HG02642 (cell line): Measurements from ENCODE around the gene CDHR5.

Experiments
- ATAC-seq: cut with Tn5 transposase; IDR thresholded peaks from one replicate; pipeline ENCODE4 v1.9.1; 2021; ENCODE audit warnings: mild to moderate bottlenecking; ENCODE audit not compliant: unreplicated experiment, poor library complexity

Gene CDHR5

DNA sequence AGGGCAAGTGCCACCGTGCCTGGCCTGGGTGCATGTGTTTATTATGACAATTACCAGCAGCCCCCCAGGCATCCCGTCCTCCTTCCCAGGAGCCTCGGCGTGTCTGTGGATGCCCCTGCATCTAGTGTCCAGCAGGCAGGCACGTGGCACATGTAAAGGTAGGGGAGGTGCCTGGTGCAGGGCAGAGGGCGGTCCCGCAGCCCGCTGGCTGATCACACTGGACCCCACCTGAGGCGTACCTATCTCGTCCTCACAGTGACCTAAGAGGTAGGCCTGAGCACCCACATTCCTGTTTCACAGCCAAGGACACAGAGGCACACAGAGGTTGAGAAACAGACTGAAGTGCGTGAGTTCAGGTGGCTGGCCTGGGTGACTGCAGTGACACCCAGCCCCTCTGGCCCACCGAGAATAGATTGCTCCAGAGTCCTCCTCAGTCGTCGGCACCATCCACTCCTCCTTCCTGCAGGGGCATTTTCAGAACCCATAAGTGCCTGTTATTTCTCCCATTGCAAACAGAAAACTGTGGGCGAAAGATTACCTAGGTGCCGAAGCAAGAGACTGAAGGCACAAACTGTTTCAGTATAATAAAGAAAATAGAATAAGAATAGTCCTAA lies 51.5 kb downstream of the CDHR5 start:
- ATAC-seq: no peak

DNA sequence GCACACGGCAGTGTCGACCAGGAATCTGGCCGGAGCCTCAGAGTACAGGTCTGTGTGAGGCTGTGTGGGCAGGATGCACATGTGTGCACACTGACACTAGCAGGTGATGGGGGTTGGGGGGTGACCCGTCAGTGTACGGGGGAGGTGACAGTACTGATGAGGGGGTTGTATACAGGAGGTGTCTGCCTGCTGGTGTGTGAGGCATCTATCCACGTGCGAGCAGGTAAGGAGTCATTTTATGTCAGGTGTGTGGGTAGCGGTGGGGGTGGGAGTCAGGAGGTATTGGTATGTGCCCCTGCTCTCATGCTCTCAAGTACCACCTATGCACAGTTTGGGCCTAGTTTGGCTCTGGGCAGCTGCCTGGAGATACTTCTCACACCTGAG lies 53.0 kb downstream of the CDHR5 start:
- ATAC-seq: no peak

DNA sequence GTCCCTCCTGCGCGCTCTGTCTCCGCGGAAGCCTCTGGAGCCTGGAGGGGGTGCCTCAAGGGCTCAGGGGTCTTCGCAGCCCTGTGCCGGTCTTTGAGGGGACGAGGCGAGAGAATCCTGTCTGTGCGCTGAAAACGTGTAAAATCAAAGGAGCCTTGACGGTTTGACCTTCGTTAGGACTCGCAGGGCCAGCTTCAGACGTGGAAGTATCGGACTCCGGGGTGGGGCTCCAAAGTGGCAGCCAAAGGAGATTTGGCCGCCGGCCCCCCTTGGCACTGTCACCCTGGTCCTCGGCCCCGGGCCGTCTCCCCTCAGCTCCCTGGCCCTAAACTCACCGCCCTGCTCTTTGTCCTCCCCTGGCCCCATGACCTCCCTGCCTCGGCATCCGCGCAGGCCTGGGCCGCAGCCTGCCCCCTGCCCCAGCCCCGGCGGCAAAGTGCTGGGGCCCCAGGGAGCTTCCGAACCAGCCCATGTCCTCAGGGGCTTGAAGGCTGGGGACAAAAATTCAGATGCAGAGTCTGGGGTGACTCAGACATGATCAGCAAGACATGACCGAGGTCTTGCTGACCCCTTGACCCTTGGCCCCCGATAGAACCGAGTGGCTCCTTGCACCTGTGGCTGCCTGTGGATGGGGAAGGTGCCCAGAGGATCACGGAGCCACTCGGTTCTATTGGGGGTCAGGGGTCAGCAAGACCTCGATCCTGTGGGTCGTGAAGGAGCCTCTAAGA lies 55.4 kb downstream of the CDHR5 start:
- ATAC-seq: no peak

DNA sequence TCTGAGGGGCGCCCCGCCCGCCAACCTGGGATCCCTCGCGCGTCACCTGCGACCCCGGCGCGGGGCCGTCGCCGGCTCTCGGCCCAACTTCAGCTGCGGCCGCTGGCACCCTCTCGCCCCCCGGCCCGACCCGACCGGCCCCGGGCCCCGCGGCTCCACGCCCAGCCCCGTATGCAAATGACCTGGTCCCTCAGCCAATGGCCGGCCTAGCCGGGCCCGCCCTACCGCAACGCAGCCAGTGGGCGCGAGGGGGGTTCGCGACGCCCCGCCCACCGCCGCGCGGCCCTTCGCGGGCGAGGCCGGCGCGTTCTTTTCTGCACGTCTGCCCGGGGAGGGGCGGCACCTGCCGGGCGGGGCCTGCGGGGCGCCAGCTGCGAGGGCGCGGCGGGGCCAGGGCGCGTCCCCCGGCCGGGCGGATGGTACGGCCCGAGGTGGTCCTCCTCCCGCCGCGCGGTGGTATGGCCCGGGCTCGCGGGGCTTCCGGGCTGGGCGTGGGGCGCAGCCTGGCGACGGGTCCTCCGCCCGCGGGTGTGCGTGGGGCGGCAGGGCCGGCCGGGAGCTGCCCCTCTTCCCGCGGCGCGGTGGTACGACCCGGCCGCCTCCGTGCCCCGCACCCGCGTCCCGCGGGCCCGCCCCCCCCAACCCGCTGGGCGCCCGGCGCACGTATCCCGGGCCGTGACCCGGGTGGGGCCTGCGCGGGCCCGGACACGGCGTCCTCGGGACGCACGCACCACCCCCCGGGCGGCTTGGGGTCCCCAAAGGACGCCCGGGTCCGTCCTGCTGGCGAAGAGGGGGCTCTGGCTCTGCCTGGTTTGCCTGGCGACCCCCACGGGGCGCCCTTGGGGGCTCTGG lies 56.2 kb downstream of the CDHR5 start:
- peak; percentile 86 for ATAC-seq

DNA sequence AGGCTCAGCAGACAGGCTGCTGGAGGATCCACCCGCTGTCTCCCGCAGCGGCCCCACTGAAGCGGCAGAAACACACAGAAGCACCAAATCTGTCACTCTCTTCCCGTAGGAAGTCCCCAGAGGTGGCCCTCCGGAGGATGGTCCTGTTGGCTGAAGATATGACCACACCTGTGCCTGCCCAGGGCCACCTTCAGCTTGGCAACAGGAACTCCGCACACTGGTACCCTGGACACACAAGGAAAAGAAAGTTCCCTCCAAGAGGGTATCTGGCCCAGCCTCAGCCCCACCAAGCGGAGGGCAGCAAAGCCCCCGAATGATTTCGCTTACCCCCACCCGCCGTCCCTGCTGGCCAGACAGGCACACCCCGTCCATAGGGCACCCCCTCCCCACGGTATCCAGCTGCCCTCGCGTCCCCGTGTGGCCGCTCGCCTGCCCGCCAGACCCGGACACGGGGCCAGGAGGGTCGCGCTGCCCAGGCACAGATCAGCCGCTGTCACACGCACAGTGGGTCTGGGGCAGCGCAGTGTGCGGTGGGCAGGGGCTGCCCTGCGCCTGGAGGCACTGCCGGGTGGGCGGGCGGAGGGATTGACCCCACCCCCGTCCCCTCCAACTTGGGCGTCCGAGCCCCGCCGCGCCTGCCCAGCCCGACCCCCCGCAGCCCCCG lies 57.0 kb downstream of the CDHR5 start:
- ATAC-seq: peak; percentile 2

DNA sequence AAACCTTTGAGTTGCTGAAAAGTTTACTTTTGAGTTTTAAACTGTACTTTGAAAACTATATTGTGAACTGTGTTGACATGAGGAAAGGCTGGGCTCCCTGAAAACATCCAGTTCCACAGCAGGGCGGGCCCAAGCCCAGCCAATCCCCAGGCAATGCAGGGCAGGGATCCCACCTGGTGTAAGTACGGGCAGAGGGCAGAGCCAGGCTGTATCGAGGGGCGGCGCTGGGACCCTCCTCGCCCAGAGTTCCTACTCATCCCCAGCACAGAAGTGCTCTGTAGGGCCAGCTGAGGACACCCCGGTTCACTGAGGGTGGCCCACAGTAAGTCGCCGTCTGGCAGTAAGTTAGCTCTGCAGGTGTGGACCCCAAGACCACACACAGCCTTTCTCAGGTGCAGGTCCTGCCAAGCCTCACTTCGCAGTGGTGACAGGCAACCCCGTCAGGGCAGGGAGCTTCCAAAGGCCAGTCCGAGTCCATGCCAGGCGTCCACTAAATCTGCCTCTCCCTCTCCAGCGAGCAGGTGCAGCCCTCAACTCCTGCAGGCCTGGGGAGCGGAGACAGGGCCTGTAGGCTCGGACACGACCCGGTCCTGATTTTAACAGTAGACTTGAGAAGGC lies 57.6 kb downstream of the CDHR5 start:
- ATAC-seq: no peak
